KMS-11 (cell line): Measurements from ENCODE around the gene HYI.

Source experiments
- H2AFZ ChIP-seq: fragments of 200-600 bp; sonication (generic); 2 replicates; pipeline ENCODE4 v1.6.1; 2016; ENCODE audit warnings: antibody characterized with exemption, mixed run types, low read depth
- H3K27ac ChIP-seq: fragments of 200-600 bp; sonication (generic); 2 replicates; pipeline ENCODE4 v1.6.1; 2016; ENCODE audit warnings: mild to moderate bottlenecking, mixed run types
- H3K27me3 ChIP-seq: fragments of 200-600 bp; sonication (generic); 2 replicates; pipeline ENCODE4 v1.6.1; 2017; ENCODE audit warnings: mild to moderate bottlenecking, low read depth, mixed run types, moderate library complexity; ENCODE audit not compliant: insufficient read depth
- H3K36me3 ChIP-seq: fragments of 200-600 bp; sonication (generic); 2 replicates; pipeline ENCODE4 v1.6.1; 2017; ENCODE audit warnings: mild to moderate bottlenecking, mixed run types; ENCODE audit not compliant: insufficient read depth
- H3K4me1 ChIP-seq: fragments of 200-600 bp; sonication (generic); 2 replicates; pipeline ENCODE4 v1.6.1; 2016; ENCODE audit warnings: mild to moderate bottlenecking, low read depth, mixed run types; ENCODE audit not compliant: poor library complexity, severe bottlenecking
- H3K4me2 ChIP-seq: fragments of 200-600 bp; sonication (generic); 2 replicates; pipeline ENCODE4 v1.7.0; 2016; ENCODE audit warnings: mild to moderate bottlenecking, mixed run types
- H3K4me3 ChIP-seq: fragments of 200-600 bp; sonication (generic); IDR thresholded peaks from 2 replicates; pipeline ENCODE4 v1.6.1; 2017; ENCODE audit warnings: low read depth, low read length, mixed read lengths; ENCODE audit not compliant: insufficient read depth
- H3K79me2 ChIP-seq: fragments of 200-600 bp; sonication (generic); 2 replicates; pipeline ENCODE4 v1.6.1; 2016; ENCODE audit warnings: low read depth, mixed run types; ENCODE audit not compliant: insufficient read depth
- H3K9ac ChIP-seq: fragments of 200-600 bp; sonication (generic); 2 replicates; pipeline ENCODE4 v1.6.1; 2016; ENCODE audit warnings: mild to moderate bottlenecking, mixed run types
- H4K20me1 ChIP-seq: fragments of 200-600 bp; sonication (generic); 2 replicates; pipeline ENCODE4 v1.6.1; 2016; ENCODE audit warnings: mild to moderate bottlenecking, mixed run types; ENCODE audit not compliant: insufficient read depth
- CTCF ChIP-seq: fragments of 200-600 bp; sonication (generic); conservative IDR thresholded peaks from 2 replicates; pipeline ENCODE4 v1.6.1; 2017; ENCODE audit warnings: low read depth, mild to moderate bottlenecking, antibody characterized with exemption, low read length, moderate library complexity, mixed read lengths

The HYI gene

DNA sequence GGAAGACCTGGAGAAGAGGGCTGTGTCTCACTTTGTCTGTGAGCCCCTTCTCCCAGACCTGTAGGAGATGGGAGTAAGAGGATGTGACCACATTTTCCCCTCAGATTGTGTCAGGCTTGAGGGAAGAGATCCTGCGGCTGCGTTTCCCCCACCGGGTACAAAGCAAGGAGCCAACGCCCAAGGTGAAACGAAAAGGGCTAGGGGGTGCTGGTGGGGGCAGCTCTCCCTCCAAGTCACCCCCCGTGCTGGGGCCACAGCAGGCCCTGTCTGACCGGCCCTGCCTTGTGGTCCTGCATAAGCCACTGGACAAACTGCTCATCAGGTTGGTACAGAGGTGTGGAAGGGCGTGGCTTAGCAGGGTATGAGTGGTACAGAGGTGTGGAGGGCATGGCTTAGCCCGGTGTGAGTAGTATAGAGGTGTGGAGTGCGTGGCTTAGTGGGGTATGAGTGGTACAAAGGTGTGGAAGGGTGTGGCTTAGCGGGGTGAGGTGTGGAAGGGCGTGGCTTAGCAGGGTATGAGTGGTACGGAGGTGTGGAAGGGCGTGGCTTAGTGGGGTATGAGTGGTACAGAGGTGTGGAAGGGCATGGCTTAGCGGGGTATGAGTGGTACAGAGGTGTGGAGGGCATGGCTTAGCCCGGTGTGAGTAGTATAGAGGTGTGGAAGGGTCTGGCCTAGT, 30.6 kb downstream of the HYI start:
- Histone ChIP-seq H3K9ac (no peak overlapping the region), H3K4me1 (no peaks in the 10 kb centered on the region), H3K4me3 (no peak overlapping the region), H3K79me2 (no peaks in the 10 kb centered on the region), H3K27ac (no peak overlapping the region), H3K27me3 (no peaks in the 10 kb centered on the region), H3K4me2 (no peak overlapping the region), H3K36me3 (no peaks in the 10 kb centered on the region), H4K20me1 (no peaks in the 10 kb centered on the region), H2AFZ (no peak overlapping the region)
- no peak for TF ChIP-seq CTCF

GRCh38 chr1:43421976-43422750, 31.6 kb downstream of the HYI start:
- Histone ChIP-seq H3K79me2 (no peaks in the 10 kb centered on the region), H3K4me3 (no peak overlapping the region), H2AFZ (no peak overlapping the region), H3K4me2 (no peak overlapping the region), H3K9ac (no peak overlapping the region), H3K27me3 (no peaks in the 10 kb centered on the region), H3K27ac (no peak overlapping the region), H4K20me1 (no peaks in the 10 kb centered on the region), H3K36me3 (no peaks in the 10 kb centered on the region), H3K4me1 (no peaks in the 10 kb centered on the region)
- TF ChIP-seq CTCF = no peak

GRCh38 chr1:43421396-43421795, 32.3 kb downstream of the HYI start:
- Histone ChIP-seq H4K20me1 (no peaks in the 10 kb centered on the region), H3K27ac (no peak overlapping the region), H3K4me2 (no peak overlapping the region), H3K4me1 (no peaks in the 10 kb centered on the region), H3K79me2 (no peaks in the 10 kb centered on the region), H3K4me3 (no peak overlapping the region), H3K36me3 (no peaks in the 10 kb centered on the region), H3K27me3 (no peaks in the 10 kb centered on the region), H2AFZ (no peak overlapping the region), H3K9ac (no peak overlapping the region)
- TF ChIP-seq CTCF = no peak

DNA sequence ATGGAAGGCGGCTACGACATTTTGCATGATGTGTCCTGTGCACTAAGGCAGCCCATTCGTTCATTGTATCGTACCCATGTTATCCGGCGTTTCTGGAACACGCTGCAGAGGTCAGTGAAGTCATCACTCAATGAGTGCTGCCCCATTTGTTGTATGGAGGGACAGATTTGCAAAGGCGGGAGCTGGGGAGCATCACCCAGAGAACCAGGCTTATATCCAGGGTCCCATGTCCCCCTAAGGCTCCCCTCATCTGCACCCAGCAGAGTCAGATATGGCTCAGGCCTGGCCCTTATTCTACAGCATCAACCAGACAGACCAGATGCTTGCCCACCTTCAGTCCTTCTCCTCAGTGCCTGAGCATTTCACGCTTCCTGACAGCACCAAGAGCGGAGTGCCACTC, 32.9 kb downstream of the HYI start:
- Histone ChIP-seq H2AFZ (no peak overlapping the region), H3K4me2 (no peak overlapping the region), H3K79me2 (no peaks in the 10 kb centered on the region), H3K27me3 (no peaks in the 10 kb centered on the region), H4K20me1 (no peaks in the 10 kb centered on the region), H3K36me3 (no peaks in the 10 kb centered on the region), H3K9ac (no peak overlapping the region), H3K27ac (no peak overlapping the region), H3K4me3 (no peak overlapping the region), H3K4me1 (no peaks in the 10 kb centered on the region)
- TF ChIP-seq CTCF = no peak
